ENCODE measurements around the gene ATG4D. TPM values are rescaled to one million over a fixed set of nuclear protein-coding genes. Genes with fewer than 3 reads are reported as not detected.

ATG4D gene
- total and polyA plus RNA-seq, 10 of the 15 experiments (the other 5 are each of a cell fraction or from before 2014, with no cell fraction given): 0.39 to 28.7 (median 13.4) TPM

DNA sequence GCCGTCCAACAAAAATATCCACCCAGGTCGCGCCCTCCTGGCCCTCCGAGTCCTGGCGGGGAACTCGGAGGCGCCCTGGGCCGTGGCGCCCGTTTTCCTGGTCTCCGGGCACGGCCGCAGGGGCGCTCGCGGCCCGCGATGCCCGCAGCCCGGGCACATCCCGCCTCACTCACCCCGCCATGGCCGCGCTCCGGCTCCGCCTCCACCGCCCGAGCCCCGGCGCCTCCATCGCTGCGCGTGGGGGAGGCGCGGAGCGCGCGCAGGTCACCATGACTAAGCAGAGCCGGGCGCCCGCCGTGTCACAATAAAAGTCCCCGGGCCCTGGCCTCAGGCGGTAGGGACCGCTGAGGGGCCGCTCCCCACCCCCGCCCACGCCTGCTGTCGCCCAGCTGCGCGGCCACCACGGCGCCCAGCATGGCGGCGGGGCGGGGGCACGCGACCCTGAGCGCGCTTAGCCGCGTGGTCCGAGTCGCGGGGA, 41.1 kb upstream of the ATG4D start:
- ChIA-PET POLR2A (interaction anchor here (0.6 to 1.1 kb wide), 6 partner anchors 90 to 412 kb away, joined by 3 to 6 read pairs (median 4); no protein-coding TSS in a partner anchor), CTCF (no interaction called here), SMC1A (ENCODE audit: uncharacterized antibody, unreplicated experiment) (no interaction called here), RAD21 (ENCODE audit: unreplicated experiment) (no interaction called here)
- H3K27ac ChIP-seq (ENCODE audit: control insufficient read depth, insufficient read depth): peak overlapping the region; percentile 99
- peak overlapping the region; percentile 98 for H3K9ac ChIP-seq (ENCODE audit: control insufficient read depth, insufficient read depth, low read length)
- peak overlapping the region; percentile 77 for H3K4me3 ChIP-seq
- DNase-seq (ENCODE audit: low read depth, low spot score) (peak; percentile 61), ATAC-seq (peak; percentile 90), FAIRE-seq (peak; percentile 61)
- peak overlapping the region; percentile 89 for H2AFZ ChIP-seq (ENCODE audit: control insufficient read depth, low read depth, low read length)
- H3K4me2 ChIP-seq (ENCODE audit: control insufficient read depth, insufficient read depth): peak overlapping the region; percentile 90
- H3K36me3 ChIP-seq (ENCODE audit: control insufficient read depth in 2 of 2, insufficient read depth in 2 of 2, low read length in 1 of 2): peaks cover 8 to 12% of the 10 kb centered on the region in 2 experiments; a peak in 3 of 4 replicates
- H3K9me3 ChIP-seq (replicated peaks; ENCODE audit: control insufficient read depth, insufficient read depth, low read length): no peaks in the 10 kb centered on the region
- 2% methylated on average over 60 of the region's 65 CpGs for WGBS (ENCODE audit: insufficient coverage, insufficient replicate concordance, low lambda C conversion rate, missing lambda C conversion rate)
- BruUV-seq (replicated peaks): no TSS peak
- H3K79me2 ChIP-seq (ENCODE audit: control insufficient read depth, insufficient read depth, low read length): peaks cover 42% of the 10 kb centered on the region
- in situ Hi-C loops (cut with MboI): no loop called here
- H3K4me1 ChIP-seq (ENCODE audit: control insufficient read depth, insufficient read depth, low read length): peaks cover 25% of the 10 kb centered on the region
- no peaks in the 10 kb centered on the region for H4K20me1 ChIP-seq (ENCODE audit: control insufficient read depth, insufficient read depth)
- H3K27me3 ChIP-seq (replicated peaks in 1 of 2; ENCODE audit: control insufficient read depth in 2 of 2, insufficient read depth in 2 of 2, low read length in 1 of 2): no peaks in the 10 kb centered on the region
- intact Hi-C loops (cut with micrococcal nuclease; ENCODE audit: unreplicated experiment): loop anchor here (2.0 to 10.0 kb wide), 3 partner anchors 66 to 150 kb away; partner anchors contain the start of genes CDC37, CDKN2D and ILF3
- peak; percentile 95 for TF ChIP-seq POLR2A (IDR thresholded peaks at IDR 0.05; ENCODE audit: low read depth, low read length)
- TF ChIP-seq DPF2 (IDR thresholded peaks at IDR 0.05): peak; percentile 92
- no peak for TF ChIP-seq ZZZ3 (IDR thresholded peaks at IDR 0.05; ENCODE audit: control insufficient read depth, insufficient read length, low read depth)
- no peak for TF ChIP-seq SREBF1 (IDR thresholded peaks at IDR 0.05; ENCODE audit: low read length)
- TF ChIP-seq TCF12 (IDR thresholded peaks at IDR 0.05; ENCODE audit: low read depth, low read length): peak; percentile 93
- TF ChIP-seq SMC3 (IDR thresholded peaks at IDR 0.05; ENCODE audit: borderline replicate concordance, low read length): no peak
- TF ChIP-seq ZNF24 (IDR thresholded peaks at IDR 0.05): peak; percentile 63
- no peak for TF ChIP-seq MTA2 (IDR thresholded peaks at IDR 0.05; ENCODE audit: low read depth)
- peak; percentile 99 for TF ChIP-seq LARP7 (IDR thresholded peaks at IDR 0.05)
- TF ChIP-seq, protein P1, sequence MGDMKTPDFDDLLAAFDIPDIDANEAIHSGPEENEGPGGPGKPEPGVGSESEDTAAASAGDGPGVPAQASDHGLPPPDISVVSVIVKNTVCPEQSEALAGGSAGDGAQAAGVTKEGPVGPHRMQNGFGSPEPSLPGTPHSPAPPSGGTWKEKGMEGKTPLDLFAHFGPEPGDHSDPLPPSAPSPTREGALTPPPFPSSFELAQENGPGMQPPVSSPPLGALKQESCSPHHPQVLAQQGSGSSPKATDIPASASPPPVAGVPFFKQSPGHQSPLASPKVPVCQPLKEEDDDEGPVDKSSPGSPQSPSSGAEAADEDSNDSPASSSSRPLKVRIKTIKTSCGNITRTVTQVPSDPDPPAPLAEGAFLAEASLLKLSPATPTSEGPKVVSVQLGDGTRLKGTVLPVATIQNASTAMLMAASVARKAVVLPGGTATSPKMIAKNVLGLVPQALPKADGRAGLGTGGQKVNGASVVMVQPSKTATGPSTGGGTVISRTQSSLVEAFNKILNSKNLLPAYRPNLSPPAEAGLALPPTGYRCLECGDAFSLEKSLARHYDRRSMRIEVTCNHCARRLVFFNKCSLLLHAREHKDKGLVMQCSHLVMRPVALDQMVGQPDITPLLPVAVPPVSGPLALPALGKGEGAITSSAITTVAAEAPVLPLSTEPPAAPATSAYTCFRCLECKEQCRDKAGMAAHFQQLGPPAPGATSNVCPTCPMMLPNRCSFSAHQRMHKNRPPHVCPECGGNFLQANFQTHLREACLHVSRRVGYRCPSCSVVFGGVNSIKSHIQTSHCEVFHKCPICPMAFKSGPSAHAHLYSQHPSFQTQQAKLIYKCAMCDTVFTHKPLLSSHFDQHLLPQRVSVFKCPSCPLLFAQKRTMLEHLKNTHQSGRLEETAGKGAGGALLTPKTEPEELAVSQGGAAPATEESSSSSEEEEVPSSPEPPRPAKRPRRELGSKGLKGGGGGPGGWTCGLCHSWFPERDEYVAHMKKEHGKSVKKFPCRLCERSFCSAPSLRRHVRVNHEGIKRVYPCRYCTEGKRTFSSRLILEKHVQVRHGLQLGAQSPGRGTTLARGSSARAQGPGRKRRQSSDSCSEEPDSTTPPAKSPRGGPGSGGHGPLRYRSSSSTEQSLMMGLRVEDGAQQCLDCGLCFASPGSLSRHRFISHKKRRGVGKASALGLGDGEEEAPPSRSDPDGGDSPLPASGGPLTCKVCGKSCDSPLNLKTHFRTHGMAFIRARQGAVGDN (IDR thresholded peaks at IDR 0.05): peak; percentile 73
- TF ChIP-seq MEF2B (IDR thresholded peaks at IDR 0.05; ENCODE audit: partially characterized antibody, poor library complexity, severe bottlenecking): no peak
- TF ChIP-seq, protein P2, sequence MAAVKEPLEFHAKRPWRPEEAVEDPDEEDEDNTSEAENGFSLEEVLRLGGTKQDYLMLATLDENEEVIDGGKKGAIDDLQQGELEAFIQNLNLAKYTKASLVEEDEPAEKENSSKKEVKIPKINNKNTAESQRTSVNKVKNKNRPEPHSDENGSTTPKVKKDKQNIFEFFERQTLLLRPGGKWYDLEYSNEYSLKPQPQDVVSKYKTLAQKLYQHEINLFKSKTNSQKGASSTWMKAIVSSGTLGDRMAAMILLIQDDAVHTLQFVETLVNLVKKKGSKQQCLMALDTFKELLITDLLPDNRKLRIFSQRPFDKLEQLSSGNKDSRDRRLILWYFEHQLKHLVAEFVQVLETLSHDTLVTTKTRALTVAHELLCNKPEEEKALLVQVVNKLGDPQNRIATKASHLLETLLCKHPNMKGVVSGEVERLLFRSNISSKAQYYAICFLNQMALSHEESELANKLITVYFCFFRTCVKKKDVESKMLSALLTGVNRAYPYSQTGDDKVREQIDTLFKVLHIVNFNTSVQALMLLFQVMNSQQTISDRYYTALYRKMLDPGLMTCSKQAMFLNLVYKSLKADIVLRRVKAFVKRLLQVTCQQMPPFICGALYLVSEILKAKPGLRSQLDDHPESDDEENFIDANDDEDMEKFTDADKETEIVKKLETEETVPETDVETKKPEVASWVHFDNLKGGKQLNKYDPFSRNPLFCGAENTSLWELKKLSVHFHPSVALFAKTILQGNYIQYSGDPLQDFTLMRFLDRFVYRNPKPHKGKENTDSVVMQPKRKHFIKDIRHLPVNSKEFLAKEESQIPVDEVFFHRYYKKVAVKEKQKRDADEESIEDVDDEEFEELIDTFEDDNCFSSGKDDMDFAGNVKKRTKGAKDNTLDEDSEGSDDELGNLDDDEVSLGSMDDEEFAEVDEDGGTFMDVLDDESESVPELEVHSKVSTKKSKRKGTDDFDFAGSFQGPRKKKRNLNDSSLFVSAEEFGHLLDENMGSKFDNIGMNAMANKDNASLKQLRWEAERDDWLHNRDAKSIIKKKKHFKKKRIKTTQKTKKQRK (IDR thresholded peaks at IDR 0.05; ENCODE audit: low read depth, low read length): no peak
- TF ChIP-seq ESRRA (IDR thresholded peaks at IDR 0.05; ENCODE audit: low read length): no peak
- TF ChIP-seq SRF (IDR thresholded peaks at IDR 0.05; ENCODE audit: low read depth in 2 of 2, low read length in 2 of 2): peak in 1 of 2 experiments; percentile 70; a peak in 2 of 4 replicates
- TF ChIP-seq CREM (IDR thresholded peaks at IDR 0.05; ENCODE audit: low read depth): peak; percentile 27; the same call in 1 of the 2 replicates
- peak; percentile 72; the same call in 1 of the 2 replicates for TF ChIP-seq ZNF207 (IDR thresholded peaks at IDR 0.05; ENCODE audit: borderline replicate concordance)
- TF ChIP-seq TBL1XR1 (IDR thresholded peaks at IDR 0.05; ENCODE audit: low read depth, low read length): peak; percentile 45; the same call in 1 of the 2 replicates
- peak; percentile 43; the same call in 1 of the 2 replicates for TF ChIP-seq HCFC1 (IDR thresholded peaks at IDR 0.05; ENCODE audit: low read length)
- TF ChIP-seq PAX5 (IDR thresholded peaks at IDR 0.05; ENCODE audit: borderline replicate concordance, low read depth, low read length): peak; percentile 56; the same call in 1 of the 2 replicates

Data from GM12878 (cell line).